Stimulated activated CD8-positive, alpha-beta memory T cell treated with anti-CD3 and anti-CD28 coated beads, Interleukin-4, amount 100 ng/mL, for 4 hours (primary cell): ENCODE measurements around the gene MVB12B.
"Not testable (repeated sequence)": the region's sequence is repeated elsewhere in the genome, so short reads cannot be mapped to it uniquely, and the experiment has no call there.

Experiments used
- DNase-seq, 2 donors: peaks; one replicate each; pipeline ENCODE4 v3.0.0-alpha.2; 2020; ENCODE audit warnings: low read depth in 2 of 2, low spot score in 1 of 2

MVB12B gene, protein sequence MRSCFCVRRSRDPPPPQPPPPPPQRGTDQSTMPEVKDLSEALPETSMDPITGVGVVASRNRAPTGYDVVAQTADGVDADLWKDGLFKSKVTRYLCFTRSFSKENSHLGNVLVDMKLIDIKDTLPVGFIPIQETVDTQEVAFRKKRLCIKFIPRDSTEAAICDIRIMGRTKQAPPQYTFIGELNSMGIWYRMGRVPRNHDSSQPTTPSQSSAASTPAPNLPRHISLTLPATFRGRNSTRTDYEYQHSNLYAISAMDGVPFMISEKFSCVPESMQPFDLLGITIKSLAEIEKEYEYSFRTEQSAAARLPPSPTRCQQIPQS

GRCh38 chr9:126326228-126327005, at the start of gene MVB12B:
Gene MVB12B (plus strand): TSS chr9:126326829. CDS start chr9:126326930, 101 bp downstream.
- DNase-seq: no peak

DNA sequence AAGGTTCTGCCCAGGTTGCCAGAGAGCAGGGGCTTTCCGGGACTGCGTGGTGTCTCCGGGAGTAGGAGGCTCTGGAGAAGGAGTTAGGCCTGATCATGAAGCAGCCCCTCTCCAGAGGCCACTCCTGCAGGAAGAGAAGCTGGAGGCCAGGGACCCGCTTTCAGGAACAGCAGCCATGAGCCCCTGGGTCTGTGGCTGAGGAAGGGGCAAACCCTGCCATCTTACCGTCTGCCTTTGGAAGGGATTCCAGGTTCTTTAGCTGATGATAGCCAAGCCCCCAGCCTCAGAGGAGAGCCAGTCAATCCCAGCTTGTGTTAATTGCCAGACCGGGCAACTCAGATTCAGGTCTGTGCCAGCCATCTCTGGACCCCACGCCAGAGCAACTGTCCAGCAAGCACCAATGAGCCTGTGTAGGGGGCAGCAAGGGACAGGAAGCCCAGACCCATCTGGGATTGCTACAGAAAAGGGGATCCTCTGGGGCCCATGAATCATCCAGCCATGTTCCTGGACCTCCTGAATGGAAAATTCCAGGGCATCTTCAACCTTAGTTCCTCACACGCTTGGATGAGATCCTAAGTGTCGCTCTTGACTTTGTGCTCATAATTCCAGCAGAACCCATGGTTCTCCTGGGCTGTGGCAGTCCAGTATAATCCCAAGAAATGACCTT, 42.7 kb upstream of the MVB12B start:
- no peak for DNase-seq

- DNase-seq: not testable (repeated sequence)
Observed at GRCh38 chr9:126285652-126286051, 41.0 kb upstream of the MVB12B start.

DNA sequence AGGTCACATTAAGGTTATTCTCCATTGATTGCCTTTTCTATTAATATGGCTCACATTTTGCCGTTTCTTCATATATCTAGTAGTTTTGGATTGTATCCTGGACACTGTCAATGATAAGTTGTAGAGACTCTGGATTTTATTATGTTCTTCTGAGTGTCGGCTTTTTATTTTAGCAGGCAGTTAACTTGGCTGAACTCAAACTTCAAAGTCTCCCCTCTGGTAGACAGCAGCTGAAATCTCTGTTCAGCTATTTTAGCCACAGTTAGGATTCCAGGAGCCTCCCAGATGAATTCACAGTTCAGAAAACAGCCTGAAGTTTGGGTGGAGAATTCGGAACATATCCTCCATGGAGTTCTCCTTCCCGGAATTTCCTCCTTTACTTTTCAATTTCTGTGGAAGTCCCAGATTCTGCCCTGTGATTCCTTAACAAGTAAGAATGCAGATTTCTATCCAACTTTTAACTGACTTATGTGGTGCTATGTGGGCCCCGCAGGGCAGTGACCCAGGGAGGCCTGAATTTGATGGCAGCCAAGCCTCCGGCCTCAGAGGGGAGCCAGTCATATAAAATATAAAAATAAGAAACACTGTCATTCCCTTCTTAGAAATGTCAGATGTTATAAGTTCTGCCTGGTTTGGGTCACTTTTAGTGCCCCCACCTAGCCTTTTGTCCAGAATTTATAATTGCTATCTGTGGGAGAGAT, 39.3 kb upstream of the MVB12B start:
- no peak for DNase-seq

- no peak for DNase-seq
Observed at GRCh38 chr9:126290871-126291270, 35.8 kb upstream of the MVB12B start.

DNA sequence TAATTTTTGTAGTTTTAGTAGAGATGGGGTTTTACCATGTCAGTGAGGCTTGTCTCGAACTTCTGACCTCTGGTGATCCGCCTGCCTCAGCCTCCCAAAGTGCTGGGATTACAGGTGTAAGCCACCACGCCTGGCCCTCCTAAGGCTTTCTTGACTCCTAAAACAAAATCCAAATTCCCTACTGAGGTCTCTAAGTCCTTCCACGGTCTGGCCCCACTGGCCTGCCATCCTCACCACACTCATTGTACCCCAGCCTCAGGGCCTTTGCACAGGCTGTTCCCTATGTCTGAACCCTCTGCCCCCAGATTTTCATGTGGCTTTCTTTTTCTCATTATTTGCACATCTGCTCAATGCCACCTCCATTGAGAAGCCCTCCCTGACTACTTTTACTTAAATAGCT, 34.7 kb upstream of the MVB12B start:
- DNase-seq: no peak

DNA sequence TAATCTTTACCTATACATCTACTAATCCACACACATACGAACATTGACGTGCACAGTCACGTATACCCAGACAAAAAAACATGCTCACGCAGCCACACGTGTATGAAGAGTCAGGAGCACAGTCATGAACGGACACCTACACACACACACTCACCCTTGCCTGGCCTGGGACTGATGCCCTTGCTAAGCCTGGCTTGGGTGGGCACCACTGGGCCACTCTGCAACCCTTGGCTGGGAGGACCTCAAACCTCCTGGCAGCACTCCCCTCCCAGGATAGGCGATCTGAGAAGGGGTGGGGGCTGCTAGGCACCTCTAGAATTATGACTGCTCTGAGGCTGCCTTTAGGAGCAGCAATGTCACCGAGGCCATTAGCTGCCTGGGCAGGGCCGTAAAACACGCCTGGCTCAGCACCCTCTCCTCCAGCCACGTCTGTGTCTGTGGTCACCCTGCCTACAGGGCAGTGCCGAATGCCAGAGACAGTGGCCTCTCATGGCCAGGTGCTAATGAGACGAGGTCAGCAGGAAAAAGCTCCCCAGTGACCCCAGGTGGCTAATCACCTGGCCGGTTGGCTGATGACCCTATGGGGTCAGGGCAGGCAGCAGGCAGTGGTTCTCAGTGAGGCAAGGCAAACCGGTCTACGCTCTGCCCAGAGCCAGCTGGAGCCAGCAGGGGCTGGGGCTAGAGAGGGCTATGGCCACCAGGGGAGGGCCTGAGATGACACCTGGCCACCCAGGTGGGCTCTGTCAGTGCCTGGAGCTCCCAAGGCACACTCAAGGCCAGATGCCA, 33.7 kb upstream of the MVB12B start:
- no peak for DNase-seq

GRCh38 chr9:126293522-126293889, 33.1 kb upstream of the MVB12B start:
- no peak for DNase-seq

- no peak for DNase-seq
Observed at GRCh38 chr9:126294331-126295081, 32.1 kb upstream of the MVB12B start.

GRCh38 chr9:126295082-126295477, 31.5 kb upstream of the MVB12B start:
- DNase-seq: no peak

- DNase-seq: no peak
Observed at GRCh38 chr9:126295516-126295915, 31.1 kb upstream of the MVB12B start.

GRCh38 chr9:126295936-126296600, 30.6 kb upstream of the MVB12B start:
- DNase-seq: no peak

GRCh38 chr9:126296687-126297086, 29.9 kb upstream of the MVB12B start:
- no peak for DNase-seq

DNA sequence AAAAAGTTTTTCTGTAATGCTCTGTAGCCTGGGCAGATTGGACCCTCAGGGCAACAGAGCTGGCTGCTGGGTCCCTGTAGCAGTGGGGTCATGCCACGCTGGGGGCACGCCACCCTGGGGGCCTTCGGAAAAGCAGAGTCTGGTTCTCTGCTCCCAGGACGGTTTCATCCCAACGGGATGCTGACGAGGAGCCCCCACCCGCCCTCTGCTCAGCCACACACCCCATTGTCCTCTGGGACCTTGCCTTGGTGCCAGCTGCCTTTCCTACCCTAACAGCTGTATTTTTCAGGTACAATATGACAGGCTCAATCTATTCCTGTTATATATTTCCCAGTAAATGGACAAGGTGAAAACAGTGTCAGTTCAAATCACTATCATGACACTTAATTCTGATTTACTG, 29.0 kb upstream of the MVB12B start:
- no peak for DNase-seq

DNA sequence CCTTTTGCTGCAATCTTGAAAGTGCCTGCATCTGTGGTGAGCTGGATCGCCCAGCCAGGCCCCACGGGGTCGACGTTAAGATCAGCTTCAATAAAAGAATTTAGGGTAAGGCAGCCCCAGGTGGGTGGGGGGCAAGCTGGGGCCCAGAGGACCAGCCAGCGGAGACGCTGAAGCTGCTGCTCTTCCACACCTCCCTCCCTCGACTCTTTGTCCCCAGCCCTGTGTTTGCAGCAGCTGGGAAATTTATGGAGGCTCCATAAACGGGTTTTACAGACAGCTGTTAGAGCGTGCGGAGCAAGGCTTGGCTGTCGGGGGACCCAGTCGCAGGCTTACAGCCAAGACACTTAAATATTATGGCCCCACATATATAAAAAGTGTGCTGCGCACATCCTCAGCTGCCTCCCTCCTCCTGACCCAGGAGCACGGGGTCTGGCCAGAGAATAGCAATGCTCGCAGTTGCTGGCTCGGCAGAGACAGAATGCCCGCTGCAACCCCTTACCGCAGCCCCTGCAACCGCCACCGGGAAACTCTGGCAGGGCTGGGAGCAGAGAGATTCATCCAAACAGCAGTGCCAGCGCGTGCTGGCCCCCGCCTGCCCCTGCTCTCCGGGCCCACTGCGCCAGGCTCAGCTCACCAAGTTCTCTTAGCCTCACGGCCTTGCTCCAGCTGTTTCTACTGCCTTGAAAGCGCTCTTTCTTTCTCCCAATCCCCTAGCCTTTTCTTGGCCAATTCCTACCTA, 28.4 kb upstream of the MVB12B start:
- DNase-seq: no peak

DNA sequence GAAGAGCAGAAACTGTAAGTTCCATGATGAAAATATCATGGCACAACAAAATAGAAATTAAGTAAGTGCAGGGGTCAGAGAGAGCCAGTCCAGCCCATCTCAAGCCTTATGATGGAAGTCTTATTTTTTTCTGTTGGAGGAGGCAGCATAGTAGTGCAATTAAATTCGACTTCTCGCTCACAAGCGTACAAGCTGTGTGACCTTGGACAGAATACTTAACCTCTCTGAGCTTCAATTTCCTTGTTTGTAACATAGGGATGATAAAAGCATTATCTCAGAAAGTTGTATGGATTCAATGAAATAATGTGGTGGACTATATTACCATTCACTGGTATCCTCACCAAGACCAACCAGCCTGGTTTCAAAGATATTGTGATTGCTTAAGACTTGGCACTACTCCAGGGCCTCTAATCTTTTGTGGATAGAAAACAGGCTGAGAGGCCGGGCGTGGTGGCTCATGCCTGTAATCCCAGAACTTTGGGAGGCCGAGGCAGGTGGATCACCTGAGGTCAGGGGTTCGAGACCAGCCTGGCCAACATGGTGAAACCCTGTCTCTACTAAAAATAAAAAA, 26.8 kb upstream of the MVB12B start:
- no peak for DNase-seq

DNA sequence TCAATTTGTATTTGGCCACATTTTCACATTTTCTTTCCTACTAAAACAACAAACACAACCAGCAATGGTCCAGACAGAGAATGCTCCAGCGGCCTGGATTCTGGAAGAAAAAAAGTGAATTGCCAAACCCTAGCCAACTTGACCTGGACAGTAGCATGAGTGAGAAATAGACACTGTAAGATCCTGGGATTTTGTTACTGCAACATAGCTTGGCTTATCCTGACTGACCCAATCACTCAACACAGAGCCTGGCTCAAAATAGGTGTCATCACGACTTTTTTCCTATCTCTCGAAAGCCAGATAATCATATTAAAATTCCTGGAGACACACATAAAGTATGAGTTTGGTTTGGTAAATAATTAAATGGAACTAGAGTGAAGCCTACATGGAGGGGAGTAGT, 25.4 kb upstream of the MVB12B start:
- no peak for DNase-seq

DNA sequence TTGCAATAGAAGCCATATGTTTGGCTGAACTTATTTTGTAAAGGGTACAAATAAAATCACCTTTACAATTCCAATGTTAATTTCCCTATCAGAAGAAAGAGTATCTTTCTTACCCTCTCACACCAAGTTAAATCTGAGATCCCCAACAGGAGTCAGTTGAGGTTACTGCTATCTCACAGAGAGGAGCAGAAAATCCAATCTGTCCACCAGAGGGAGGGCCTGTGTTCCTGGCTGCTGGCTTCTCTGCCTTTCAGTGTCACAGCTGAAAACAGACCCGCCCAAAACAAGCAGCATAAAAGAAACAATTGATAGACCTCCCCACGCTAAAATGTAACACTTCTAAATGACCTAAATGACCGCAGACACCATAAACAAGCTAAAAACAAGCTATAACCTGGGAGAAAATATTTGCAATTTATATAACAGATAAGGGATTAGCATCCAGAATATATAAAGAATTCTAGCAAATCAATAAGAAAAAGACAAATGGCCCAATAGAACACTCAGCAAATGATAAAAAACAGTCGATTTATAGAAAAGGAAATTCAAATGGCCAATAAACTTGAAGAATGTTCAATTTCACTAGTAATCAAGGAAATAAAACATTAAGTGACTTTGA, 24.5 kb upstream of the MVB12B start:
- no peak for DNase-seq
